Stimulated activated CD4-positive, alpha-beta T cell treated with anti-CD3 and anti-CD28 coated beads, Interleukin-2, amount 100 ng/mL, for 48 hours (primary cell): Measurements from ENCODE around the gene MFSD6.

Experiments used
- DNase-seq, 2 donors: peaks; one replicate each; pipeline ENCODE4 v3.0.0-alpha.2; 2020

The MFSD6 gene

DNA sequence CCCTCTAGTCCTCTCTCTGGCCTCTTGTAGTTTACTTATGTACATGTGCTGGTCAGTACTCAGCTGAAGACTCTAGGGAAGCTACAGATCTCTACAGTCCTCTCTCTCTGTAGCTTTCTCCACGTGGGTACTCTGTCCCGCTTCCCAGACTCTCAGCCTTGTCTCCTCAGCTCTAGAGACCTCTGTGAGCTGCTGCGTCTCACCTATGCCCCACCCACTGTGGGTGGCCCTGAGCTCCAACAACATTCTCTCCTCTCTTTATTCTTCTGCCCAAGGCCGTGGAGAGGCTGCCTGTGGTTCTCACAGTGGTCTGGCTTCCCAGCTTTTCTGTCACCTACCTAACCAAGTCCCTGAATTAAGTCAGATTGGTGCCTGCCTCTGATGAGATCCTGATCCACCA lies 33.4 kb downstream of the MFSD6 start:
- no peak for DNase-seq

DNA sequence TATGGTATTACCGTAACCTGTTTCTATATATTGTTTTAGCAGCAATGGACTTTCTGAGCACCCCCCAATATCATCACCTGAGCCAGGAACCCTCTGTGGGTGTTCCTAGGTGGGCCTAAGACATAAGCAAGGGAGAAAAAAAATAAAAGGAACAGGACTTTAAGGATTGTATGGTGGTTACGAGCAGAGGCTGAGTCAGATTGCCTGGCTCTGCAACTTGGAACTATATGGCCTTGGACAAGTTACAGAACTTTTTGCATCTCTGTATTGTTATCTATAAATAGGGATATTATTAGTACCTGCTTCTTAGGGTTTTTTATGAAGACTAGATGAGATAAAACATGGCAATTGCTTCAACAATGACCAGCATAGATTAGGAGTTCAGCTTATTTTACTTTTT lies 34.9 kb downstream of the MFSD6 start:
- DNase-seq = no peak

DNA sequence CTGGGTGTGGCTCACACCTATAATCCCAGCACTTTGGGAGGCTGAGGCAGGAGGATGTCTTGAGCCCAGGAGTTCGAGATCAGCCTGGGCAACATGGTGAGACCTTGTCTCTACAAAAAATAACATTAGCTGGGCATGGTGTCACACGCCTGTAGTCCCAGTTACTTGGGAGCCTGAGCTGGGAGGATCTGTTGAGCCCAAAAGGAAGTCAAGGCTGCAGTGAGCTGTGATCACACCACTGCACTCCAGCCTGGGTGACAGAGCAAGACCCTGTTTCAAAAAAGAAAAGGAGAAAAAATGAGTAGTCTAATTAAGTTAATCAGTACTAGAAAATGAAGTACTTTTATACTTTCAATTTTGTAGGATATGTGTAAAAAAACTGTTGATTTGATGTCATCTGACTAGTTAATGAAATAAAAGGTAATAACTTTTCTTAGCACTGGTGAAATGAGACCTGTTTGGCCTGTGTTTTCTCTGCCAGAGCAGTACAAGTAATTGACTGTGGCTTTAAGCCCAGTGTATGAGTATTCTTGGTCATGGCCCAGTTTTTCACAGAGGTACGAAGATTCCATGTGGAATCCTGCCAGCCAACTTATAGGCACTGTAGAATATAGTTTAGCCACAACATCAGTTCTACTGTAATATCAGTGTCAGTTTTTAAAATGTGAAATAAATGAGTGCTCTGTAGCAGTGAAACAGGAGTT lies 35.8 kb downstream of the MFSD6 start:
- DNase-seq = no peak

DNA sequence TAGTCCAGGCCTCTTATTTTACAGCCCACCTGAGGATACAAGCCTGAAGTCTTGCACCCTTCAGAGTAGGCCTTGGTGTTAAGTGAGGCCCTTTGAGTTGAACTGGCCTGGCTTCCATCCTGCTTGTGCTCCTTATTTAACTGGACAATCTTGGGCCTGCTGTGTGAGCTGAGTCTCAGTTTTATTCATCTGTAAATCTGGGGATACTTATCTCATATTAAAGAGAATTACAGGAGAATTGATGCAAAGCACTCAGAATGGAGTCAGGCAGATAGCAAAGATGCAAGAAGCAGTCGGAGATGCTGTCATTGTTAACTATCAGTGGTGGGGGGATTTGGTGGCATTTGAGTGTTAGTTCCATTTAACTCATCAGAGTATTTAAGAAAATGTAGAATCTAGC lies 36.8 kb downstream of the MFSD6 start:
- no peak for DNase-seq

DNA sequence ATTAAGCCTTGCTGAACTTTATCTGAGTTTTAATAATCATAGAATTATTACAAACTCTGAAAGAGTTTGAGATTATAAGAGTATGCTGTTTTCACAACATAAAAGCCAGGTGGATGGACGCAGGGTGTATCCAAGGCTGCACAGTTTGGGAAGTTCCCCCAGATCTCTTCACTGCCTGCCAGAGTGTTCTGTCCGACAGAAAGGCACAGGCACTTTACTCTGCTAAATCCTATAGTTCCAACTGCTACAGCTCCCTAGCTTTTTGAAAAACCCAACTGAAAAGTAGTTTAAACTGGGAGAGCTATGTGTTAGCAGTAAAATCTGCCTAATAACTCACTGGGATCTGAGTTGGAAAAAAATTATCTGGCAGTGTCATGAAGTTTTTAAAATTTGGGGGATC lies 38.0 kb downstream of the MFSD6 start:
- DNase-seq = no peak

- DNase-seq = no peak
Measured at GRCh38 chr2:190446750-190447516, 38.8 kb downstream of the MFSD6 start.

DNA sequence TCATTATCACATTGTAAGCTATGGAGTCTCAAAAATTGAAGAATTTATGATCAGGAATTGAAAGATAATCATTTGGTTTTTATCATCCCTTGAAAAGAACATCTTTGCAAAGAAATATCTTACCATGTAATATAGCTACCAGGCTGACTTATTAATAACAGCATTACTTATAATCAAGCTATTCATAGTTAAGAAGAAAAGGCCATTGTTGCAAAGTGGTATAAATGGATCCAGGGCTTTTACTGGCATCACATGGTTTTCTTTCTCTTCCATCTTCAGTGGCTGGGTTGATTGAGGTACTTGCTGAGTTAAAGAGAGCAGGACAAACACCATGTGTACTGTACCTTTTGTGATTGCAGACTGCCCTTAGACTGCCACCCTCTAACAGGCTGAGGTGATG lies 39.6 kb downstream of the MFSD6 start:
- no peak for DNase-seq

DNA sequence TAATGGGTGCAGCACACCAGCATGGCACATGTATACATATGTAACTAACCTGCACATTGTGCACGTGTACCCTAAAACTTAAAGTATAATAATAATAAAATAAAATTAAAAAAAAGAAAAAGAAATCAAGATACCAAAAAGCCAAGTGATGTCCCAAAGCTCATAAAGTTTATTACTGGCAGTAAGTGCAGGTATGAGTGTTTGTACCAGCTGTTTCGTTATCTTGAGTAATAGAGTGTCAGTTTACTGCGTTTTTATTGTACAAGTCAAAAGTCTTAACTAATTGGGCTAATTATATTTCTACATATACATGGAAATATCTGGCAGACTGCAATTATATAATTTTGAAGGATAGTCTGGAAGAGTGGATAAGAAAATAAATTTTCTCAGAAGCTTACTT lies 41.8 kb downstream of the MFSD6 start:
- DNase-seq = no peak

DNA sequence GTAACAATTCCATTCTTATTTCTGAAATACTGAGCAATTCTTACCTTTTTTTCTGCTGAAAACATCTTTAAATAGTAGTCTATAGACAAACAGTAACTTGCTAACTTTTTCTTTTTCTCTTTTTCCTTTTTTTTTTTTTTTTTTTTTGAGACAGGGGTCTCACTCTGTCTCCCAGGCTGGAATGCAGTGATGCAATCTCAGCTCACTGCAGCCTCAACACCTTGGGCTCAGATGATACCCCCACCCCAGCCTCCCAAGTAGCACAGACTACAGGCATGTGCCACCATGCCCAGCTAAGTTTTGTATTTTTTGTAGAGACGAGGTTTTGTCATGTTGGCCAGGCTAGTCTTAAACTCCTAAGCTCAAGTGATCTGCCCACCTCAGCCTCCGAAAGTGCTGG lies 42.2 kb downstream of the MFSD6 start:
- no peak for DNase-seq

DNA sequence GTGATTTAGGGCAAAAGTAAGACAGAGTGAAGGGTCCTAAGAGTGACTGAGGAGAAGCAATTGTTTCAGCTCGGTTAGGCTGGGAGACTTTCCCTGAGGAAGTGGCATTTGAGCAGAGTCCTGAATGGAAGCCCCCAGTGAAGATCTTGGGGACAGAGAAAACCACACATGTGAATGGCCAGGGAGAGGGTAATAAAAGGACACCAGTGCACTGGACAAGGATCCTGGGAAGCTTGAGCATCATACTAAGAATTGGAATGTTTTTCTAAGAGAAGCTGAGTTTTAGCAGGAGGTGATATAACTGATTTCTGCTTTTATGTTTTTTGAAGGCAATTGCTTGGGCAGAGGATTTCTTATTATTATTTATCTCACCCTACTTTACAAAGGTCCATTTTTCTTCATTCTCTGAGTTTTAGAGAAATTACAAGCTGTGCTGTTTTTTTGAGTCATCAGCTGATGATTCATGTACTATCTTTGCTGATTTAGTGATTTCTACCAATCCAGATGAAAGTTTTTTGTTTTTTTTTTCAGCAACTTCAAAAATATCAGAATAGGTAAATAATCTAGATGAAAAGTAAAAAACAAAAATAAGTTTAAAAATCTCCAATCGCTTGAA lies 43.5 kb downstream of the MFSD6 start:
- no peak for DNase-seq

DNA sequence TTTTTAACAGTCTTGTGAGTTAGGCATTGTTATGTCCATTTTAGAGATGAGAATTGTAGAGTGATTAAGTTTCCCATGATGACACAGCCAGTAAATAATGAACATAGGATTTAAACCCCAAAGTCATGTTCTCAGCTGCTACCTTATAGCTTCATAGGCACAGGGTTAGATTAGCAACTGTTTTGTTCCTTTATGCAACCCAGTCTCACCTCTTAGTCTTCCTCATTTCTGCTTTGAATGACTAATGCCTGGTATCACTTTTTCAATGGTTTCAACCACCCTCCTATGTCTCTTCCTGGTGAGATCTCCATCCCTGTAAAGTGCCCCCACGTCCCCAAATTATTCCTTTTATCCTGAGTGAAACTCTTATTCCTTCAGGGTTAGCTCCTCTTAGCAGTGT lies 44.3 kb downstream of the MFSD6 start:
- DNase-seq = no peak

DNA sequence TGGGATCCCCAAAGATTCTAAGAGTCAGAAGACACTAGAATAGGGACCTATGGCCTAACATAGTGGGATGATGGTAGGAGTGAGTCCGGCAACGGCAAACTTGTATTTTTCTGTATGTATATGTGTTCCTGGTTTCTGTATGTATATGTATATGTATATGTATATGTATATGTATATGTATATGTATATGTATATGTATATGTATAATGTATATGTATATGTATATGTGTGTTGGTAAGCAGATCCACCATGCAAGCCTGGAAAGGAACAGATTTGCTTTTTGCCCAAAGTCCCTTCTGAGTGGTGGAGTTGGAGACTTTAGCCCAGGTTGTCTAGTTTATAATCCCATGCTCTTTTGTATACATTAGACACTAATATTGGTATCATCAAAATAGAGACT lies 46.6 kb downstream of the MFSD6 start:
- no peak for DNase-seq

- DNase-seq = no peak
Measured at GRCh38 chr2:190455358-190456095, 47.4 kb downstream of the MFSD6 start.

GRCh38 chr2:190456833-190457232 lies 48.7 kb downstream of the MFSD6 start:
- no peak for DNase-seq

DNA sequence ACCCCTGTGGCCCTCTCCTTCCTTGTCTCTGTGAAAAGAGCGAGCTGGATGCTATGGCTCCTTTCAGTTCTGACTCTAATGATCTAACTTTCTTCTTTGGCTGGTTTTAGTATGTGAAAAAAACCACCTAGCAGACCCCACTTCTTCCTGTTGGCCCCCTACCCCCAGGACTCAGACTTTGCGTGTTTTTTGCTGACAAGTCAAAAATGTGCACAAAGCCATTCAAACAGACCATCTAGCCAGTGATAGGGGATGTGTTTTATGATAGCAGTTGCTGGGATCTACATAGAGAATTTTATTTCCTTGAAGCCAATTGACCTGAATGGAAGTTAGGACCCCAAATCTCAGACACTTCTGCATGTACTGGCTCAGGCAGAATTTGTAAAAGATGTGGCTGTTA lies 49.1 kb downstream of the MFSD6 start:
- no peak for DNase-seq

- DNase-seq = no peak
Measured at GRCh38 chr2:190458352-190459107, 50.4 kb downstream of the MFSD6 start.

DNA sequence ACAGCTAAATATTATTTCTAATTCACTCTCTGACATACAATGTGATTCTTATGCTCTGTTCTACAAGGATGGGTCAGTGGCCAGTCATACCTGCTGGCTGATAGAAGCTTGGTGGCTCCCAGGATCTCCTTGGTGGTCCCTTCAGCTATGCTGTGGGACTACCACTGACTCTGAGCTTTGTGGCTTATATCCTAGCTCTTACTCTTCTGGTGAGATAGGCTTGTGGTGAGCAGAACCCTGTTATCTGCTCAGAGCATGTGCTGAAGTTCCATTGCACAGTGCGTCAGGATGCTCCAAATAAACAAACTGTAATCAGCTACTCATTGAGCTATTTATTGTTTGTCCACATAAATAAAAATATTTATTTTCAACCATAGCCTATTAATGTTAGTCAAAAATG lies 51.7 kb downstream of the MFSD6 start:
- DNase-seq = no peak

DNA sequence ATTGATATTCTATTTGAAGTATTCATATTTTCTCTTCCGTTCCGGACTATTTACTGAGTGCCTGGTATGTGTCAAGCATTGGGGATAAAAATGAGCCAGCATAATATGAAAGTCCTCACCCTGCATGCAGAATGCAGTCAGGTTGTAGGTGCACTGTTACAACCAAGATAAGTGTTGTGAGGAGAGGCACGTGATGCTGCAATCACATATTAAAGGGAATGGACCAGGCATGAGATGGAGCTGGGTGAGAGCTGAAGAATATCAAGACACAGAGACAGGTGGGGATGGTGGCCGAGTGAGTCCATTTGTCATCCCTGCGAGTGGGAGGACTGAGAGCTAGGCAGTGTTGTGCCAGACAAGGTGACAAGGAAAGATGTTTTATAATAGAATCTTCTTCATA lies 52.3 kb downstream of the MFSD6 start:
- no peak for DNase-seq

GRCh38 chr2:190462181-190462580 lies 54.0 kb downstream of the MFSD6 start:
- no peak for DNase-seq

DNA sequence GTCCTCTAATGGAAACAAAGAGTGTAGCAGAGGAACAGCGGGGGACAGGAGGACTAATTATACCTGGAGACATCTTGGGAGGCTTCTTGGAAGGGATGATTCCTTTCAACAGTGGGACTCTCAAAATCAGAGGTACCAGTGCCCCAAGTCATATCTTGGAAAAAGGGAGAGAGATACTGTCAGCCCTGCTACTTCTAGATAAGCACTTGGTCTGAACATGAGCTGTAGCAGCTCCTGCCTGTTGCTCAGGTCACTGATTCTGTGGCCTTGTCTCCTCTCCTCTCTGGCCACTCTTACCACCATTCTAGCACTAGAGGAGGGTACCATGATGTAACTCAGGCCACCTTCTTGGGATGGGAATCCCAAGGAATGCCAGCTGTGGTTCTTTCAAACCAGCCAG lies 54.5 kb downstream of the MFSD6 start:
- no peak for DNase-seq

GRCh38 chr2:190465060-190465459 lies 56.9 kb downstream of the MFSD6 start:
- DNase-seq = no peak

GRCh38 chr2:190466819-190467446 lies 58.8 kb downstream of the MFSD6 start:
- DNase-seq = no peak
